Vagina (tissue), 2 donors: ENCODE results near the gene QRICH2. TPM values are rescaled to one million over a fixed set of nuclear protein-coding genes. Genes with fewer than 3 reads are reported as not detected.

Experiments used
- DNase-seq, 2 donors: peaks; one replicate each; pipeline ENCODE4 v3.0.0-alpha.2; 2017; ENCODE audit errors: extremely low spot score in 2 of 2
- H3K27ac ChIP-seq: fragments of 200-600 bp; sonication (generic); one replicate; pipeline ENCODE4 v1.5.1; 2019
- H3K27me3 ChIP-seq: fragments of 200-600 bp; sonication (generic); one replicate; pipeline ENCODE4 v1.5.1; 2019
- H3K36me3 ChIP-seq, 2 donors: fragments of 200-600 bp; sonication (generic); one replicate each; pipeline ENCODE4 v1.5.1; 2017 to 2019
- H3K4me1 ChIP-seq: fragments of 200-600 bp; sonication (generic); one replicate; pipeline ENCODE4 v1.5.1; 2019
- H3K4me3 ChIP-seq, 2 donors: fragments of 200-600 bp; sonication (generic); 1 replicate in 1 of 2; 2 replicates in 1 of 2; pipeline ENCODE4 v1.5.1; 2016 to 2019
- H3K9me3 ChIP-seq: fragments of 200-600 bp; sonication (generic); one replicate; pipeline ENCODE4 v1.5.1; 2019
- CTCF ChIP-seq, 3 experiments: fragments of 450-650 bp in 2 of 3; fragments of 200-600 bp in 1 of 3; sonication (generic) in 1 of 3; IDR thresholded peaks; one replicate each; pipeline ENCODE4 v1.5.1; 2017 to 2019; ENCODE audit warnings: antibody characterized with exemption in 3 of 3, mild to moderate bottlenecking in 2 of 3, moderate library complexity in 2 of 3
- POLR2A ChIP-seq, 2 donors: fragments of 450-650 bp; IDR thresholded peaks; one replicate each; pipeline ENCODE4 v1.6.1; 2017; ENCODE audit warnings: antibody characterized with exemption in 2 of 2, mild to moderate bottlenecking in 2 of 2, moderate library complexity in 2 of 2
- POLR2AphosphoS5 ChIP-seq, 2 donors: sonication (generic); formaldehyde crosslinking; IDR thresholded peaks; one replicate each; pipeline ENCODE4 v1.9.0; 2017; ENCODE audit warnings: antibody characterized with exemption in 2 of 2, mild to moderate bottlenecking in 2 of 2, low read depth in 1 of 2; ENCODE audit not compliant: insufficient read depth in 1 of 2
- intact Hi-C: fragments of 100-400 bp; cut with DNase I; formaldehyde crosslinking; loops from one replicate; pipeline ENCODE4 v1.15.1; 2023
- total RNA-seq: library from RNA; depleted of rRNA; stranded (reverse); fragments of >200 nt; gene quantifications from one replicate; pipeline ENCODE4 v1.2.3, GENCODE V29; 2016

The QRICH2 gene
- total RNA-seq, 1 donor from 2014 or later: 10.8 TPM

- intact Hi-C loops: no loop called here
- no peaks in the 10 kb centered on the region for H3K27me3 ChIP-seq
- TF ChIP-seq CTCF (IDR thresholded peaks at IDR 0.05): peak; percentile 92 to 98 (median 93)
- TF ChIP-seq POLR2A (IDR thresholded peaks at IDR 0.05): no peak
- peak; percentile 28 to 29 for TF ChIP-seq POLR2AphosphoS5 (IDR thresholded peaks at IDR 0.05; ENCODE audit: insufficient read depth in 1 of 2, low read depth in 1 of 2)
- H3K4me3 ChIP-seq: no peak overlapping the region
- DNase-seq: peak in 1 of 2 donors; percentile 91
- no peak overlapping the region for H3K27ac ChIP-seq
- H3K36me3 ChIP-seq: no peaks in the 10 kb centered on the region
- H3K9me3 ChIP-seq: no peaks in the 10 kb centered on the region
- H3K4me1 ChIP-seq: peaks cover 11% of the 10 kb centered on the region
These were observed 28.9 kb downstream of the QRICH2 start for GRCh38 chr17:76278952-76279741.

GRCh38 chr17:76278268-76278908, 29.7 kb downstream of the QRICH2 start:
- intact Hi-C loops: no loop called here
- no peak for TF ChIP-seq CTCF (IDR thresholded peaks at IDR 0.05)
- TF ChIP-seq POLR2AphosphoS5 (IDR thresholded peaks at IDR 0.05; ENCODE audit: insufficient read depth in 1 of 2, low read depth in 1 of 2): no peak
- TF ChIP-seq POLR2A (IDR thresholded peaks at IDR 0.05): no peak
- Histone ChIP-seq H3K4me1 (peaks cover 14% of the 10 kb centered on the region), H3K4me3 (no peak overlapping the region), H3K9me3 (no peaks in the 10 kb centered on the region), H3K27me3 (no peaks in the 10 kb centered on the region), H3K27ac (no peak overlapping the region), H3K36me3 (no peaks in the 10 kb centered on the region)
- DNase-seq: peak in 1 of 2 donors; percentile 74

- TF ChIP-seq POLR2A (IDR thresholded peaks at IDR 0.05): no peak
- no peak for TF ChIP-seq CTCF (IDR thresholded peaks at IDR 0.05)
- TF ChIP-seq POLR2AphosphoS5 (IDR thresholded peaks at IDR 0.05; ENCODE audit: insufficient read depth in 1 of 2, low read depth in 1 of 2): no peak
- DNase-seq: no peak
- intact Hi-C loops: no loop called here
- H3K36me3 ChIP-seq: no peaks in the 10 kb centered on the region
- H3K27ac ChIP-seq: no peak overlapping the region
- peaks cover 22% of the 10 kb centered on the region for H3K4me1 ChIP-seq
- no peak overlapping the region for H3K4me3 ChIP-seq
- no peaks in the 10 kb centered on the region for H3K9me3 ChIP-seq
- no peaks in the 10 kb centered on the region for H3K27me3 ChIP-seq
These were observed 30.5 kb downstream of the QRICH2 start for GRCh38 chr17:76277300-76278267.

GRCh38 chr17:76276461-76277299, 31.4 kb downstream of the QRICH2 start:
- no peak for TF ChIP-seq POLR2A (IDR thresholded peaks at IDR 0.05)
- no peak for TF ChIP-seq POLR2AphosphoS5 (IDR thresholded peaks at IDR 0.05; ENCODE audit: insufficient read depth in 1 of 2, low read depth in 1 of 2)
- no peak for TF ChIP-seq CTCF (IDR thresholded peaks at IDR 0.05)
- H3K36me3 ChIP-seq: no peaks in the 10 kb centered on the region
- H3K27me3 ChIP-seq: no peaks in the 10 kb centered on the region
- no peak for DNase-seq
- H3K9me3 ChIP-seq: no peaks in the 10 kb centered on the region
- peaks cover 31% of the 10 kb centered on the region for H3K4me1 ChIP-seq
- intact Hi-C loops: no loop called here
- H3K27ac ChIP-seq: no peak overlapping the region
- H3K4me3 ChIP-seq: no peak overlapping the region
